ENCODE results near the gene AMPH.

- TF ChIP-seq POLR2A (IDR thresholded peaks at IDR 0.05) (no peak), CTCF (IDR thresholded peaks at IDR 0.05) (no peak)
Measured at GRCh38 chr7:38561166-38561565, 70.0 kb downstream of the AMPH start.
